ENCODE data around the gene DHFR. TPM values are rescaled to one million over a fixed set of nuclear protein-coding genes. Genes with fewer than 3 reads are reported as not detected.

DHFR gene
- total RNA-seq, 1 experiment from 2014 or later: 58.7 TPM

GRCh38 chr5:80656425-80656824, 1.6 kb upstream of the DHFR start:
- H3K4me1 ChIP-seq (ENCODE audit: control insufficient read depth in 1 of 2, insufficient read depth in 2 of 2, low read length in 2 of 2): peaks cover 6 to 21% of the 10 kb centered on the region in 2 experiments; a peak in 3 of 4 replicates
- TF ChIP-seq CTCF (IDR thresholded peaks at IDR 0.05 in 2 of 3, conservative IDR thresholded peaks at IDR 0.05 in 1 of 3; ENCODE audit: borderline replicate concordance in 1 of 3, insufficient read depth in 1 of 3, low read depth in 2 of 3, low read length in 2 of 3): peak in 2 of 3 experiments; percentile 25 to 33; a peak in 2 of 6 replicates
- no peak for TF ChIP-seq ZNF274 (IDR thresholded peaks at IDR 0.05; ENCODE audit: low read depth, low read length)
- no peak overlapping the region for H3K27ac ChIP-seq (ENCODE audit: low read depth, low read length)
- H4K20me1 ChIP-seq (ENCODE audit: insufficient read depth): no peaks in the 10 kb centered on the region
- no peaks in the 10 kb centered on the region for H3K9me3 ChIP-seq (ENCODE audit: control insufficient read depth in 1 of 2, insufficient read depth in 1 of 2, low read depth in 1 of 2, low read length in 2 of 2)
- intact Hi-C loops (cut with micrococcal nuclease): loop anchor here (5.0 kb wide), 1 partner anchor 169 kb away; the partner anchor contains the start of gene FAM151B
- H3K27me3 ChIP-seq (ENCODE audit: insufficient read depth, low read length): no peaks in the 10 kb centered on the region
- CTCF ChIA-PET: interaction anchor here (0.7 to 1.0 kb wide), 2 partner anchors 16 to 175 kb away, joined by 3 read pairs; no protein-coding TSS in a partner anchor
- POLR2A ChIA-PET: interaction anchor here (1.3 kb wide), 1 partner anchor 9 kb away, joined by 4 read pairs; no protein-coding TSS in a partner anchor
- H3K4me2 ChIP-seq (ENCODE audit: low read length): peak overlapping the region; percentile 85; the same call in 1 of the 2 replicates
- ATAC-seq (no peak), DNase-seq (ENCODE audit: low read depth, low spot score) (no peak)
- peaks cover 14 to 15% of the 10 kb centered on the region in 2 experiments; a peak in 3 of 4 replicates for H3K36me3 ChIP-seq (ENCODE audit: control insufficient read depth in 1 of 2, insufficient read depth in 2 of 2, low read length in 2 of 2)
- no peaks in the 10 kb centered on the region for H3K9me2 ChIP-seq (ENCODE audit: insufficient read depth)
- H3K4me3 ChIP-seq (replicated peaks in 1 of 2; ENCODE audit: low read depth in 1 of 2, low read length in 2 of 2): no peak overlapping the region; a peak in 1 of 4 replicates
- no peak overlapping the region for H2AFZ ChIP-seq (ENCODE audit: low read depth, low read length, poor library complexity, severe bottlenecking)
- BruUV-seq (replicated peaks): no TSS peak
- H3K9ac ChIP-seq (ENCODE audit: low read length): no peak overlapping the region
- RAD21 ChIA-PET (ENCODE audit: low non-redundant PET in 1 of 2, low total read pairs in 2 of 2, uncharacterized antibody in 2 of 2, unreplicated experiment in 2 of 2): interaction anchor here in 1 of 2 experiments (1.0 kb wide), 1 partner anchor 175 kb away, joined by 3 read pairs; no protein-coding TSS in a partner anchor
- peaks cover 35% of the 10 kb centered on the region for H3K79me2 ChIP-seq (ENCODE audit: insufficient read depth, low read length)

GRCh38 chr5:80655231-80655774, 520 bp upstream of the DHFR start:
- peaks cover 35% of the 10 kb centered on the region for H3K79me2 ChIP-seq (ENCODE audit: insufficient read depth, low read length)
- H3K27ac ChIP-seq (ENCODE audit: low read depth, low read length): peak overlapping the region; percentile 86; the same call in 1 of the 2 replicates
- H2AFZ ChIP-seq (ENCODE audit: low read depth, low read length, poor library complexity, severe bottlenecking): no peak overlapping the region
- TF ChIP-seq CTCF (IDR thresholded peaks at IDR 0.05 in 2 of 3, conservative IDR thresholded peaks at IDR 0.05 in 1 of 3; ENCODE audit: borderline replicate concordance in 1 of 3, insufficient read depth in 1 of 3, low read depth in 2 of 3, low read length in 2 of 3): no peak
- TF ChIP-seq ELF1 (IDR thresholded peaks at IDR 0.05; ENCODE audit: borderline replicate concordance, low read depth): 0 out of 2 replicates have a peak, but pooled peaks have one; percentile 2
- TF ChIP-seq, protein P1, sequence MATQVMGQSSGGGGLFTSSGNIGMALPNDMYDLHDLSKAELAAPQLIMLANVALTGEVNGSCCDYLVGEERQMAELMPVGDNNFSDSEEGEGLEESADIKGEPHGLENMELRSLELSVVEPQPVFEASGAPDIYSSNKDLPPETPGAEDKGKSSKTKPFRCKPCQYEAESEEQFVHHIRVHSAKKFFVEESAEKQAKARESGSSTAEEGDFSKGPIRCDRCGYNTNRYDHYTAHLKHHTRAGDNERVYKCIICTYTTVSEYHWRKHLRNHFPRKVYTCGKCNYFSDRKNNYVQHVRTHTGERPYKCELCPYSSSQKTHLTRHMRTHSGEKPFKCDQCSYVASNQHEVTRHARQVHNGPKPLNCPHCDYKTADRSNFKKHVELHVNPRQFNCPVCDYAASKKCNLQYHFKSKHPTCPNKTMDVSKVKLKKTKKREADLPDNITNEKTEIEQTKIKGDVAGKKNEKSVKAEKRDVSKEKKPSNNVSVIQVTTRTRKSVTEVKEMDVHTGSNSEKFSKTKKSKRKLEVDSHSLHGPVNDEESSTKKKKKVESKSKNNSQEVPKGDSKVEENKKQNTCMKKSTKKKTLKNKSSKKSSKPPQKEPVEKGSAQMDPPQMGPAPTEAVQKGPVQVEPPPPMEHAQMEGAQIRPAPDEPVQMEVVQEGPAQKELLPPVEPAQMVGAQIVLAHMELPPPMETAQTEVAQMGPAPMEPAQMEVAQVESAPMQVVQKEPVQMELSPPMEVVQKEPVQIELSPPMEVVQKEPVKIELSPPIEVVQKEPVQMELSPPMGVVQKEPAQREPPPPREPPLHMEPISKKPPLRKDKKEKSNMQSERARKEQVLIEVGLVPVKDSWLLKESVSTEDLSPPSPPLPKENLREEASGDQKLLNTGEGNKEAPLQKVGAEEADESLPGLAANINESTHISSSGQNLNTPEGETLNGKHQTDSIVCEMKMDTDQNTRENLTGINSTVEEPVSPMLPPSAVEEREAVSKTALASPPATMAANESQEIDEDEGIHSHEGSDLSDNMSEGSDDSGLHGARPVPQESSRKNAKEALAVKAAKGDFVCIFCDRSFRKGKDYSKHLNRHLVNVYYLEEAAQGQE (IDR thresholded peaks at IDR 0.05; ENCODE audit: low read depth): no peak
- TF ChIP-seq CBX3 (IDR thresholded peaks at IDR 0.05; ENCODE audit: low read depth): no peak
- no peak for TF ChIP-seq ZNF274 (IDR thresholded peaks at IDR 0.05; ENCODE audit: low read depth, low read length)
- TF ChIP-seq FOSL1 (IDR thresholded peaks at IDR 0.05; ENCODE audit: low read depth): no peak
- no peak for TF ChIP-seq POLR2AphosphoS5 (IDR thresholded peaks at IDR 0.05; ENCODE audit: low read depth, low read length)
- no peak for ATAC-seq
- no peak for DNase-seq (ENCODE audit: low read depth, low spot score)
- peaks cover 11 to 15% of the 10 kb centered on the region in 2 experiments; a peak in 3 of 4 replicates for H3K36me3 ChIP-seq (ENCODE audit: control insufficient read depth in 1 of 2, insufficient read depth in 2 of 2, low read length in 2 of 2)
- H3K4me3 ChIP-seq (replicated peaks in 1 of 2; ENCODE audit: low read depth in 1 of 2, low read length in 2 of 2): peak overlapping the region; percentile 64 to 83
- no peaks in the 10 kb centered on the region for H3K9me3 ChIP-seq (ENCODE audit: control insufficient read depth in 1 of 2, insufficient read depth in 1 of 2, low read depth in 1 of 2, low read length in 2 of 2)
- H3K9me2 ChIP-seq (ENCODE audit: insufficient read depth): no peaks in the 10 kb centered on the region
- CTCF ChIA-PET: interaction anchor here (0.6 to 1.5 kb wide), 3 partner anchors 17 to 572 kb away, joined by 3 to 6 read pairs (median 3); no protein-coding TSS in a partner anchor
- intact Hi-C loops (cut with micrococcal nuclease): loop anchor here (5.0 kb wide), 1 partner anchor 168 kb away; the partner anchor contains the start of gene FAM151B
- peaks cover 6 to 21% of the 10 kb centered on the region in 2 experiments; a peak in 3 of 4 replicates for H3K4me1 ChIP-seq (ENCODE audit: control insufficient read depth in 1 of 2, insufficient read depth in 2 of 2, low read length in 2 of 2)
- peak overlapping the region; percentile 85 for H3K4me2 ChIP-seq (ENCODE audit: low read length)
- H3K27me3 ChIP-seq (ENCODE audit: insufficient read depth, low read length): no peaks in the 10 kb centered on the region
- RAD21 ChIA-PET (ENCODE audit: low non-redundant PET in 1 of 2, low total read pairs in 2 of 2, uncharacterized antibody in 2 of 2, unreplicated experiment in 2 of 2): no interaction called here
- BruUV-seq (replicated peaks): TSS peak; percentile 86
- peak overlapping the region; percentile 93 for H3K9ac ChIP-seq (ENCODE audit: low read length)
- H4K20me1 ChIP-seq (ENCODE audit: insufficient read depth): no peaks in the 10 kb centered on the region
- POLR2A ChIA-PET: interaction anchor here (1.3 to 1.6 kb wide), 2 partner anchors 10 to 11 kb away, joined by 4 to 5 read pairs; no protein-coding TSS in a partner anchor

All from HCT116 (cell line).